Hepatocyte (in vitro differentiated cells): ENCODE data around the gene SOX21.

Source experiments
- CTCF ChIP-seq: fragments of 200-600 bp; sonication (generic); IDR thresholded peaks from 2 replicates; pipeline ENCODE4 v1.5.1; 2016; ENCODE audit warnings: antibody characterized with exemption, mild to moderate bottlenecking; ENCODE audit not compliant: poor library complexity
- EZH2 ChIP-seq: fragments of 200-600 bp; sonication (generic); IDR thresholded peaks from 2 replicates; pipeline ENCODE4 v1.6.1; 2016; ENCODE audit warnings: antibody characterized with exemption, mild to moderate bottlenecking, borderline replicate concordance
- EZH2phosphoT487 ChIP-seq: fragments of 200-600 bp; sonication (generic); IDR thresholded peaks from one replicate; pipeline ENCODE4 v1.6.1; 2018; ENCODE audit warnings: antibody characterized with exemption, mild to moderate bottlenecking, low read depth, moderate library complexity; ENCODE audit not compliant: unreplicated experiment, severe bottlenecking

- no peak for TF ChIP-seq EZH2phosphoT487
- no peak for TF ChIP-seq EZH2
- TF ChIP-seq CTCF: no peak
Observed at GRCh38 chr13:94667190-94667589, 45.2 kb downstream of the SOX21 start.
